Spleen (tissue), 7 donors: ENCODE results near the gene CEP152.

Experiments
- CTCF ChIP-seq, 11 experiments: fragments of 200-600 bp in 7 of 11; fragments of 450-650 bp in 4 of 11; sonication (generic) in 4 of 11; IDR thresholded peaks in 8 of 11; conservative IDR thresholded peaks in 3 of 11; 1 replicate in 7 of 11; 2 replicates in 4 of 11; pipeline versions ENCODE4 v1.4.0 to v1.8.0; 2016 to 2021; ENCODE audit warnings: antibody characterized with exemption in 11 of 11, inconsistent platforms in 4 of 11, mild to moderate bottlenecking in 1 of 11
- POLR2A ChIP-seq, 3 donors: fragments of 450-650 bp; IDR thresholded peaks; one replicate each; pipeline ENCODE4 v1.5.1; 2017; ENCODE audit warnings: antibody characterized with exemption in 3 of 3, mild to moderate bottlenecking in 1 of 3
- POLR2AphosphoS5 ChIP-seq, 3 donors: sonication (generic); formaldehyde crosslinking; IDR thresholded peaks; one replicate each; pipeline ENCODE4 v1.5.1; 2017; ENCODE audit warnings: antibody characterized with exemption in 3 of 3
- donor health status: DM: no; HTN: no; CAD: no; lungs with moderate emphysema.
- donor health status: DM: no; HTN: no; CAD: no.
- donor health status: DM: no; HTN: no; CAD: no.

DNA sequence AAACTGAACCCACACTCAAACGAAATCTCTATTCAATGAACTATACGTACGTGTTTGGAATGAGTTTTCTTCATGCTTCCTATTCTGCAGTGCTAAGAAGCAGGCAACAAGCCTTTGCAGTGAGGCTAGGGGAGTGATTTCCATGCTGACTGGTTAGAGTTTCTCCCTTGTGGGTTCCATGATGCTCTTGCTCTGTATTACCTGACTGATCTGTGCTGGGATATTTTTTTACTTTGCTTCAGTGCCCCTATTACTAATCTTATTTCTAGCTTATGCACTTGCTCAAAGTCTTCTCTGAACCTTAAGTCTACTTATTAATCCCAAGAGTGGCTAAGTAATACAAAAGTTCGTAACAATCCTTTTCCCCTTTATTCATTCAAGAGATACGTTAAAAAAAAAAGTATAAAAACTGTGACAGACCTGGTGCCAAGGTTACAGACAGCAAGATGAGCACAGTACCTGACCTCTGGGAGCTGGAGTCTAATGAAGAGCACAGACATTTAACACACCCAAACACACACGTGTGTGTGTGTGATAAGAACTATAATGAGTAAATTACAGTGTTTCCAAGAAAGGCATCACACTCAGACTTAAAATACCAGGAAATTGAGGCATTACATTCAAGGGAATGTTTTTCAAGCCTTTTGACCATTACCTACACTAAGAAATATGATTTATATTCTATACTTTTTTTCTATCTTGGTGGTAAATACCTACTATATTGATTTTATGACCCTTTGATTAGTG is 114.9 kb downstream of the CEP152 start:
- TF ChIP-seq POLR2A (IDR thresholded peaks at IDR 0.05): no peak
- TF ChIP-seq CTCF (IDR thresholded peaks at IDR 0.05 in 8 of 11, conservative IDR thresholded peaks at IDR 0.05 in 3 of 11): no peak
- no peak for TF ChIP-seq POLR2AphosphoS5 (IDR thresholded peaks at IDR 0.05)
